GM10266 (cell line): ENCODE results near the gene BRWD1.

ENCODE experiments used
- DNase-seq: peaks from one replicate; pipeline ENCODE4 v3.0.0; 2012; ENCODE audit errors: extremely low spot score
- CTCF ChIP-seq: IDR thresholded peaks from 2 replicates; pipeline ENCODE4 v1.5.1; 2012; ENCODE audit warnings: mild to moderate bottlenecking, low read depth; ENCODE audit not compliant: control insufficient read depth, insufficient read depth; ENCODE audit errors: missing control alignments

The BRWD1 gene

GRCh38 chr21:39156024-39156423, 157.4 kb downstream of the BRWD1 start:
- DNase-seq: no peak
- TF ChIP-seq CTCF: no peak

- DNase-seq: no peak
- TF ChIP-seq CTCF: no peak
Observed at GRCh38 chr21:39155578-39155977, 157.9 kb downstream of the BRWD1 start.

- no peak for DNase-seq
- no peak for TF ChIP-seq CTCF
Observed at GRCh38 chr21:39153842-39154241, 159.6 kb downstream of the BRWD1 start.

DNA sequence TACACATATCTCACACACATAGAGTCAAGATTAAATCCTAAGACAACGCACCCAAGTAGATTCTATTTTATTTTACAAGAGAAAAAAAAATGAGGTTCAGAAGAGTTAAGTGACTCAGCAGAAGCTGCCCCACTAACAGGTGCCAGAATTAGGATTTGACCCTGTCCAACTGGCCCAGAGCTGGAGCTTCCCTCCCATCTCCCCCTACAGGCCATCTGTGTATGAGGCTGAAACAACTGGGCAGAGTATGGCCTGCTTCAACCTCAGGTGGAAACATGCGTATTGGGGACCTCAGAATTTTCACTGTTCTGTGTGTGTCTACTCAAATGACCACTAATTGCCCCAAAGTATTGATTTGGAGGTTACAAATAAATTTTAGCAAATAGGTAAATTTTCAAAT, 160.1 kb downstream of the BRWD1 start:
- peak; percentile 34 for TF ChIP-seq CTCF
- no peak for DNase-seq

GRCh38 chr21:39152271-39152670, 161.2 kb downstream of the BRWD1 start:
- no peak for TF ChIP-seq CTCF
- DNase-seq: no peak

DNA sequence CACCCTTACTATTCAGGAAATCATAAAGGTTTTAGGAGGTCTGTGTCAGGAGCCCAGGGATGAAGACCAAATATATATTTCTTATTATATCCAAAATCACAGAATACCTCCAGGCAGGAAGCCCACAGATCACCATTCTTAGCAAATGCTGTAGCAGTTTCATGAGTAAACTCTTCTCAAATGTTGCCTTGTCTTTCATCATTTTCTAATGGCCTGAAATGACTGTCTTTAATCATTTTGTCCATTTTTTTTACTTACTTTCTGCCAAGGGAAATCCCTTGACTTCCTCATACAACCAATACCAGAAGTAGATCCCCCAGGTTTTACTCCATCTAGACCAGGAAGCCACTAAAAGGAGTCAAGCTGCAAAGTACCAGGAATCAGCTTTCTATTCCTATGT, 162.6 kb downstream of the BRWD1 start:
- no peak for DNase-seq
- TF ChIP-seq CTCF: no peak

- no peak for TF ChIP-seq CTCF
- no peak for DNase-seq
Observed at GRCh38 chr21:39150316-39150715, 163.1 kb downstream of the BRWD1 start.
